ENCODE data around the gene TMEM184A.

Gene TMEM184A

DNA sequence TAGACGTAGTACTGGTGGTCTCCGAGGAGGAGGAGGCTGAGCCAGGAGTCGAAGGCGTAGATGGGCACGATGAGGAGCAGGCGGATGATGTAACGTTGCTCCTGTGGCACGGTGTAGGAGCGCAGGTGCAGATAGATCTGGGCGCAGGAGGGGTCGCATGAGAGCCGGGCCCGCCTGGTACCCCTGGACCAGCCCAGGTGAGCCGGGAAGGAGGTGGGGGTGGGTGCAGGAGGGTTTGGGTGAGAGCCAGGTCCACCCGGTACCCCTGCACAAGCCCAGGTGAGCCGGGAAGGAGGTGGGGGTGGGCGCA is 5.2 kb downstream of the TMEM184A start:
- TF ChIP-seq, protein P1, sequence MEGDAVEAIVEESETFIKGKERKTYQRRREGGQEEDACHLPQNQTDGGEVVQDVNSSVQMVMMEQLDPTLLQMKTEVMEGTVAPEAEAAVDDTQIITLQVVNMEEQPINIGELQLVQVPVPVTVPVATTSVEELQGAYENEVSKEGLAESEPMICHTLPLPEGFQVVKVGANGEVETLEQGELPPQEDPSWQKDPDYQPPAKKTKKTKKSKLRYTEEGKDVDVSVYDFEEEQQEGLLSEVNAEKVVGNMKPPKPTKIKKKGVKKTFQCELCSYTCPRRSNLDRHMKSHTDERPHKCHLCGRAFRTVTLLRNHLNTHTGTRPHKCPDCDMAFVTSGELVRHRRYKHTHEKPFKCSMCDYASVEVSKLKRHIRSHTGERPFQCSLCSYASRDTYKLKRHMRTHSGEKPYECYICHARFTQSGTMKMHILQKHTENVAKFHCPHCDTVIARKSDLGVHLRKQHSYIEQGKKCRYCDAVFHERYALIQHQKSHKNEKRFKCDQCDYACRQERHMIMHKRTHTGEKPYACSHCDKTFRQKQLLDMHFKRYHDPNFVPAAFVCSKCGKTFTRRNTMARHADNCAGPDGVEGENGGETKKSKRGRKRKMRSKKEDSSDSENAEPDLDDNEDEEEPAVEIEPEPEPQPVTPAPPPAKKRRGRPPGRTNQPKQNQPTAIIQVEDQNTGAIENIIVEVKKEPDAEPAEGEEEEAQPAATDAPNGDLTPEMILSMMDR (IDR thresholded peaks at IDR 0.05; ENCODE audit: insufficient read depth, low read depth, low read length, missing control alignments): no peak
- DNase-seq (ENCODE audit: low read depth): no peak
- no peak overlapping the region for H3K4me3 ChIP-seq (ENCODE audit: low read length)

DNA sequence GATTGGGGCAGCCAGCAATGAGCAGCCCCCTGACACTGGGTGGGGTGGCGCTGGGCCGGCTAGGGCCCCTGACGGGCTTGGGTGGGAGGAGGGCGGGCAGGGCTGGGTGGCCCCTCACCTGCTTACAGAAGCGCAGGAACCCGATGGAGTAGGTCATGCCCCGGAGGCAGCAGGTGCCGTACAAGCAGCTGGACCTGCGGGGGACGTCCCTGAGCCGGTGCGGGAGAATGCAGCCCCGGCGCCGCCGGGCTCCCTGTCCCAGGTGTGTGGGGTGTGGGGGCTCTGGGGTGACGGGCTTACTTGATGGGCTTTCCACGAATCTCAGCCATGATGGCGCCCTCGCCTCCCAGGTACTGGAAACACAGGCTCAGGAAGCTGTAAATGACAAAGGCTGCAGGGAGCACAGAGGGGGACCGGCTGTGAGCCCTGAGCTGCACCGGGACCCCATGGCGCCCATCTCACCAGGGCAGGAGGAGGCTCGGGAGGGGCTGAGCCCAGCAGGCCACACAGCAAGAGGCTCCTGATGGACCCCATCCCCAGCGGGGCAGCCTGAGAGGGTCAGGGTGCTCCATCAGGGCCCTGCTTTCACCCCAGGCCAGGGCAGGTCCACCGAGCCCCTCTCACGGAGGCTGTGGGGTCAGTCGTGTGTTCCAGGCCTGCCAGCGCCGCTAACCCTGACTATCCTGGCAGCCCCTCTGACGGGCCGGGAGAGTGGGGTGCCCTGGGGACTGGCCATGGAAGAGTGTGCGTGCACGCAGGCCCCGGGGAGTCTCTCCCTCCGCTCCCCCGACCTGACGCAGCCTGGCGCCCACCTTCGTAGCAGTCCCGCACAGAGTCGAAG is 5.8 kb downstream of the TMEM184A start:
- TF ChIP-seq, protein P1 (IDR thresholded peaks at IDR 0.05; ENCODE audit: insufficient read depth, low read depth, low read length, missing control alignments): no peak
- no peak for DNase-seq (ENCODE audit: low read depth)
- H3K4me3 ChIP-seq (ENCODE audit: low read length): no peak overlapping the region

DNA sequence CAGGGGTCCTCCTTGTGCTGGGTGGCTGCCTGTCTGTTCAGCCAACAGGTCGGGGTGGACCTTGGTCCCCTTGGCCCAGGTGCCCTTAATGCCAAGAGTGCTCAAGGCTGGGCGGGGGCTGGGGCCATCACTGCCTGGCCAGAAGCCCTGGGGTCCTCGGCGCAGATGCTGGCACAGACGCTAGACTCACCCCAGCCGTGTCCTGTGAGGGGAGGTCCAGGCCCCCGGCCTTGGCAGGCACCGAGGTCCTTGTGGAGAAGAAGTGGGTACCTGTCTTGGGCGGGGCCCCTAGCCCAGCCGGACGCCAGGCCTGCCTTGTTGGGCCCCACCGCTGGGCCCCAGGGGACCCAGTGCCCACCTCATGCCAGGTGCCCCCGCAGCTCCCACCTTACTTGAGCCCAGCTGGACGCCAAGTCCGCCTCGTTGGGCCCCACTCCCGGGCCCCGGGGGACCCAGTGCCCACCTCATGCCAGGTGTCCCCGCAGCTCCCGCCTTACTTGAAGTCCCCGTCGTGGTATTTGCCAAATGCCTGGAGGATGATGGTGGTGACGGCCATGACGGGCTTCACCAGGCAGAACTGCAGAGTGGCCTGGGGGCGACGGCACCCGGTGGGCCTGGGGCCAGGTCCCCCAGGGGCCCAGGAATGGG is 6.5 kb downstream of the TMEM184A start:
- DNase-seq (ENCODE audit: low read depth): no peak
- no peak overlapping the region for H3K4me3 ChIP-seq (ENCODE audit: low read length)
- TF ChIP-seq, protein P1 (IDR thresholded peaks at IDR 0.05; ENCODE audit: insufficient read depth, low read depth, low read length, missing control alignments): no peak

DNA sequence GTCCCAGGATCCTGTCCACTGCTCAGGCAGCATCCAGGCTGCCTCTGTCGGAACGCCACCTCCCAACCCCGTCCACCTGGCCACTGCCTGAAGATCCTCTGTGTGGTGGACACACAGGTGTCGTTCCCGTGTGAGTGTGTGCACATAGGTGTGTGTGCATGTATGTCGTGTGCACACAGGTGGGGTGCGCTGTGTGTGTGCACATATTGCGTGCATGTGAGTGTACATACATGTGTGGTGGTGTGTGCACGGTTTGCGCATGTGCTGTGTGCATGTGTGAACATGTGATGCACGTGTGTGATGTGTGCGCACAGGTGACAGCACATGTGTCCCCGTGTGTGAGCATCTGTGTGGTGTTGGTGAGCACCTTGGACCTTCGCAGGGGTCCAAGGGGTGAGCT is 7.1 kb downstream of the TMEM184A start:
- DNase-seq (ENCODE audit: low read depth): no peak
- TF ChIP-seq, protein P1 (IDR thresholded peaks at IDR 0.05; ENCODE audit: insufficient read depth, low read depth, low read length, missing control alignments): no peak
- H3K4me3 ChIP-seq (ENCODE audit: low read length): no peak overlapping the region

DNA sequence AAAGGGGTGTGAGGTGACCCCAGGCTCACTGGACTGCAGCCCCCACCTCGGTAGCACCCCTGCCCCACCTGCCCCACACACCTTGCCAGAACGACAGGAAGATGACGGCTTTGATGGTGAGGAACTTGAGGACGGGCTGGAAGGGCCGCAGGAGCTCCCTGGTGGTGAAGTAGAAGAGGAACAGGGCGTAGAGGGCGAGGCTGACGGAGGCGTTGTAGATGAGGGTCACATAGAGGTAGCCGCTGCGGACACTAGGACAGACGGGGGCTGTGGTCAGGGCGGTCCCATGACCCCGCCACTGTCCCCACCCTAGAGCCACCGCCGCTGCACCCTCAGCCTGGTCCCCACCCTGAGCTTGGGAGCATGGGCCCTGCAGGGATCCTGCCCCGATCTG is 7.6 kb downstream of the TMEM184A start:
- no peak overlapping the region for H3K4me3 ChIP-seq (ENCODE audit: low read length)
- TF ChIP-seq, protein P1 (IDR thresholded peaks at IDR 0.05; ENCODE audit: insufficient read depth, low read depth, low read length, missing control alignments): no peak
- no peak for DNase-seq (ENCODE audit: low read depth)

DNA sequence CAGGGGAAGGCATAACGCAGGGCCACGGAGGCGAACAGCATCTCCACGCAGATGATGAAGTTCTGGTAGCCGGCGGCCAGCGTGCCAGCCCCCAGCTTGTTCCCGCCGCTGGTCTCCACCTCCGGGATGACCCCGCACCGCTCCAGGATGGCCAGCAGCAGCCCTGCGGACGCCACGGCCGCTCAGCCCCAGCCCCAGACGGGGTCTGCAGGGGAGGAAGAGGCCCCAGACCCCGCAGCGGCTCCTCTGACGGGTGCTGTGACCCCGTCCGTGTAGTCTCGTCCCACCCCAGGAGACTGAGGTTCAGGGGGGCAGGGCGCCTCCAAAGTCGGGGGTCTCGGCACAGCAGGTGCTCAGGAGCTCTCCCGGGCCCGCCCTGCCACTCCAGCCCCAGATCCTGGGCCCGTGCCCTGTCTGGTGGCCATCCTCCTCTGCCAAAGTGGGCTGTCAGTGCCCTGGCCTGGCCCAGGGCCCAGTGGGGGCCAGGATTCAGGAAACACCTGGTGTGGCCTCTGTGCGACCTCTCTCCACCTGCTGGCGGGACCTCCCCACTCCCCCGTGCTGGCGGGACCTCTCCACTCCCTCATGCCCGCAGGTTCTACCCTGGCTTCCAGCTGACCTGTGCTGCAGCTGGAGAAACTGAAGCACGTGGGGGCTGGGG is 8.1 kb downstream of the TMEM184A start:
- TF ChIP-seq, protein P1 (IDR thresholded peaks at IDR 0.05; ENCODE audit: insufficient read depth, low read depth, low read length, missing control alignments): no peak
- H3K4me3 ChIP-seq (ENCODE audit: low read length): no peak overlapping the region
- DNase-seq (ENCODE audit: low read depth): no peak
